ENCODE data around the gene IL4I1. TPM values are rescaled to one million over a fixed set of nuclear protein-coding genes. Genes with fewer than 3 reads are reported as not detected.
"Not testable (repeated sequence)": the region's sequence is repeated elsewhere in the genome, so short reads cannot be mapped to it uniquely, and the experiment has no call there.

IL4I1 gene
- polyA plus RNA-seq (2013, experiment 1 of 4): 1.3 TPM
- 0.62 TPM for polyA plus RNA-seq (2013, experiment 2 of 4)
- polyA plus RNA-seq (2013, experiment 3 of 4): 0.43 TPM
- polyA plus RNA-seq (2013, experiment 4 of 4): 0.61 TPM

GRCh38 chr19:49896863-49897621 lies at the start of gene IL4I1:
Gene IL4I1 (minus strand): TSS chr19:49896887. CDS start chr19:49896160, 727 bp downstream.
- Histone ChIP-seq H3K36me3 (ENCODE audit: control insufficient read depth, insufficient read depth, low read length) (no peaks in the 10 kb centered on the region), H3K9me3 (ENCODE audit: control insufficient read depth, low read length) (no peaks in the 10 kb centered on the region), H3K4me1 (ENCODE audit: control insufficient read depth, insufficient read depth, low read length) (peaks cover 8% of the 10 kb centered on the region), H3K27me3 (ENCODE audit: control insufficient read depth, insufficient read depth, low read length, poor library complexity, severe bottlenecking) (no peaks in the 10 kb centered on the region), H3K27ac (ENCODE audit: insufficient read depth, low read depth, low read length, poor library complexity, severe bottlenecking) (no peak within 1 kb of the TSS), H3K4me3 (ENCODE audit: insufficient read depth, low read depth, low read length) (no peak within 1 kb of the TSS)
- WGBS, 2 experiments: 67 to 69% methylated on average over 20 of the region's 20 CpGs

GRCh38 chr19:49946415-49946814 lies 49.7 kb upstream of the IL4I1 start:
- Histone ChIP-seq H3K9me3 (ENCODE audit: control insufficient read depth, low read length) (no peaks in the 10 kb centered on the region), H3K27ac (ENCODE audit: insufficient read depth, low read depth, low read length, poor library complexity, severe bottlenecking) (no peak overlapping the region), H3K36me3 (ENCODE audit: control insufficient read depth, insufficient read depth, low read length) (no peaks in the 10 kb centered on the region), H3K4me3 (ENCODE audit: insufficient read depth, low read depth, low read length) (no peak overlapping the region), H3K4me1 (ENCODE audit: control insufficient read depth, insufficient read depth, low read length) (no peaks in the 10 kb centered on the region), H3K27me3 (ENCODE audit: control insufficient read depth, insufficient read depth, low read length, poor library complexity, severe bottlenecking) (peaks cover 4% of the 10 kb centered on the region)
- 89% methylated on average over 8 of the region's 8 CpGs for WGBS, 2 experiments

- not testable (repeated sequence) for H3K9me3 ChIP-seq (ENCODE audit: control insufficient read depth, low read length); H3K36me3 ChIP-seq (ENCODE audit: control insufficient read depth, insufficient read depth, low read length); H3K27me3 ChIP-seq (ENCODE audit: control insufficient read depth, insufficient read depth, low read length, poor library complexity, severe bottlenecking); H3K4me1 ChIP-seq (ENCODE audit: control insufficient read depth, insufficient read depth, low read length); H3K4me3 ChIP-seq (ENCODE audit: insufficient read depth, low read depth, low read length); H3K27ac ChIP-seq (ENCODE audit: insufficient read depth, low read depth, low read length, poor library complexity, severe bottlenecking)
- WGBS, 2 experiments: 86 to 87% methylated on average over 4 to 5 of the region's 5 CpGs
Measured at GRCh38 chr19:49944567-49944966, 47.9 kb upstream of the IL4I1 start.

- 95% methylated on average over 5 of the region's 5 CpGs for WGBS, 2 experiments
- Histone ChIP-seq H3K4me3 (ENCODE audit: insufficient read depth, low read depth, low read length) (no peak overlapping the region), H3K27ac (ENCODE audit: insufficient read depth, low read depth, low read length, poor library complexity, severe bottlenecking) (no peak overlapping the region), H3K36me3 (ENCODE audit: control insufficient read depth, insufficient read depth, low read length) (no peaks in the 10 kb centered on the region), H3K9me3 (ENCODE audit: control insufficient read depth, low read length) (no peaks in the 10 kb centered on the region), H3K27me3 (ENCODE audit: control insufficient read depth, insufficient read depth, low read length, poor library complexity, severe bottlenecking) (peaks cover 4% of the 10 kb centered on the region), H3K4me1 (ENCODE audit: control insufficient read depth, insufficient read depth, low read length) (peaks cover 6% of the 10 kb centered on the region)
Measured at GRCh38 chr19:49940482-49940791, 43.8 kb upstream of the IL4I1 start.

GRCh38 chr19:49939721-49940481 lies 43.2 kb upstream of the IL4I1 start:
- WGBS, 2 experiments: 82 to 83% methylated on average over 7 of the region's 7 CpGs
- H3K9me3 ChIP-seq (ENCODE audit: control insufficient read depth, low read length): no peaks in the 10 kb centered on the region
- H3K4me3 ChIP-seq (ENCODE audit: insufficient read depth, low read depth, low read length): no peak overlapping the region
- peaks cover 6% of the 10 kb centered on the region for H3K4me1 ChIP-seq (ENCODE audit: control insufficient read depth, insufficient read depth, low read length)
- no peak overlapping the region for H3K27ac ChIP-seq (ENCODE audit: insufficient read depth, low read depth, low read length, poor library complexity, severe bottlenecking)
- H3K27me3 ChIP-seq (ENCODE audit: control insufficient read depth, insufficient read depth, low read length, poor library complexity, severe bottlenecking): peaks cover 4% of the 10 kb centered on the region
- H3K36me3 ChIP-seq (ENCODE audit: control insufficient read depth, insufficient read depth, low read length): no peaks in the 10 kb centered on the region

- Histone ChIP-seq H3K9me3 (ENCODE audit: control insufficient read depth, low read length) (no peaks in the 10 kb centered on the region), H3K27me3 (ENCODE audit: control insufficient read depth, insufficient read depth, low read length, poor library complexity, severe bottlenecking) (peaks cover 4% of the 10 kb centered on the region), H3K36me3 (ENCODE audit: control insufficient read depth, insufficient read depth, low read length) (no peaks in the 10 kb centered on the region), H3K27ac (ENCODE audit: insufficient read depth, low read depth, low read length, poor library complexity, severe bottlenecking) (no peak overlapping the region), H3K4me1 (ENCODE audit: control insufficient read depth, insufficient read depth, low read length) (peaks cover 6% of the 10 kb centered on the region), H3K4me3 (ENCODE audit: insufficient read depth, low read depth, low read length) (no peak overlapping the region)
- WGBS, 2 experiments: 85 to 91% methylated on average over 4 of the region's 4 CpGs
Measured at GRCh38 chr19:49938662-49939061, 42.0 kb upstream of the IL4I1 start.

GRCh38 chr19:49937750-49938381 lies 41.2 kb upstream of the IL4I1 start:
- no peak overlapping the region for H3K27ac ChIP-seq (ENCODE audit: insufficient read depth, low read depth, low read length, poor library complexity, severe bottlenecking)
- no peaks in the 10 kb centered on the region for H3K9me3 ChIP-seq (ENCODE audit: control insufficient read depth, low read length)
- WGBS, 2 experiments: 22 to 24% methylated on average over 35 of the region's 35 CpGs
- H3K4me3 ChIP-seq (ENCODE audit: insufficient read depth, low read depth, low read length): peak overlapping the region; percentile 17
- H3K36me3 ChIP-seq (ENCODE audit: control insufficient read depth, insufficient read depth, low read length): no peaks in the 10 kb centered on the region
- H3K27me3 ChIP-seq (ENCODE audit: control insufficient read depth, insufficient read depth, low read length, poor library complexity, severe bottlenecking): no peaks in the 10 kb centered on the region
- H3K4me1 ChIP-seq (ENCODE audit: control insufficient read depth, insufficient read depth, low read length): peaks cover 6% of the 10 kb centered on the region

- H3K9me3 ChIP-seq (ENCODE audit: control insufficient read depth, low read length): no peaks in the 10 kb centered on the region
- no peak overlapping the region for H3K4me3 ChIP-seq (ENCODE audit: insufficient read depth, low read depth, low read length)
- WGBS, 2 experiments: 85 to 89% methylated on average over 5 of the region's 5 CpGs
- H3K27ac ChIP-seq (ENCODE audit: insufficient read depth, low read depth, low read length, poor library complexity, severe bottlenecking): no peak overlapping the region
- H3K4me1 ChIP-seq (ENCODE audit: control insufficient read depth, insufficient read depth, low read length): peaks cover 6% of the 10 kb centered on the region
- H3K36me3 ChIP-seq (ENCODE audit: control insufficient read depth, insufficient read depth, low read length): no peaks in the 10 kb centered on the region
- no peaks in the 10 kb centered on the region for H3K27me3 ChIP-seq (ENCODE audit: control insufficient read depth, insufficient read depth, low read length, poor library complexity, severe bottlenecking)
Measured at GRCh38 chr19:49936549-49936948, 39.9 kb upstream of the IL4I1 start.

GRCh38 chr19:49933643-49934042 lies 37.0 kb upstream of the IL4I1 start:
- 85 to 88% methylated on average over 8 of the region's 8 CpGs for WGBS, 2 experiments
- no peaks in the 10 kb centered on the region for H3K9me3 ChIP-seq (ENCODE audit: control insufficient read depth, low read length)
- H3K4me1 ChIP-seq (ENCODE audit: control insufficient read depth, insufficient read depth, low read length): peaks cover 6% of the 10 kb centered on the region
- H3K4me3 ChIP-seq (ENCODE audit: insufficient read depth, low read depth, low read length): no peak overlapping the region
- no peaks in the 10 kb centered on the region for H3K36me3 ChIP-seq (ENCODE audit: control insufficient read depth, insufficient read depth, low read length)
- H3K27me3 ChIP-seq (ENCODE audit: control insufficient read depth, insufficient read depth, low read length, poor library complexity, severe bottlenecking): no peaks in the 10 kb centered on the region
- H3K27ac ChIP-seq (ENCODE audit: insufficient read depth, low read depth, low read length, poor library complexity, severe bottlenecking): no peak overlapping the region

GRCh38 chr19:49932731-49933131 lies 36.0 kb upstream of the IL4I1 start:
- 95 to 97% methylated on average over 25 of the region's 25 CpGs for WGBS, 2 experiments
- Histone ChIP-seq H3K4me3 (ENCODE audit: insufficient read depth, low read depth, low read length) (no peak overlapping the region), H3K36me3 (ENCODE audit: control insufficient read depth, insufficient read depth, low read length) (peaks cover 4% of the 10 kb centered on the region), H3K9me3 (ENCODE audit: control insufficient read depth, low read length) (no peaks in the 10 kb centered on the region), H3K4me1 (ENCODE audit: control insufficient read depth, insufficient read depth, low read length) (peaks cover 6% of the 10 kb centered on the region), H3K27ac (ENCODE audit: insufficient read depth, low read depth, low read length, poor library complexity, severe bottlenecking) (no peak overlapping the region), H3K27me3 (ENCODE audit: control insufficient read depth, insufficient read depth, low read length, poor library complexity, severe bottlenecking) (no peaks in the 10 kb centered on the region)
